Daoy (cell line): ENCODE measurements around the gene FAM110D. TPM values are rescaled to one million over a fixed set of nuclear protein-coding genes. Genes with fewer than 3 reads are reported as not detected.
A peak's percentile ranks its signal among the peaks of the same experiment; 100 is the strongest.

Experiments used
- DNase-seq: peaks from one replicate; pipeline ENCODE4 v3.0.0-alpha.2; 2015; ENCODE audit warnings: low read depth
- total RNA-seq: library from RNA; depleted of rRNA; stranded (reverse); fragments of >200 nt; shearing (Covaris generic); gene quantifications from 2 replicates; pipeline ENCODE4 v1.2.3, GENCODE V29; 2014

FAM110D gene
- total RNA-seq, 1 experiment from 2014 or later: 0.51 TPM

DNA sequence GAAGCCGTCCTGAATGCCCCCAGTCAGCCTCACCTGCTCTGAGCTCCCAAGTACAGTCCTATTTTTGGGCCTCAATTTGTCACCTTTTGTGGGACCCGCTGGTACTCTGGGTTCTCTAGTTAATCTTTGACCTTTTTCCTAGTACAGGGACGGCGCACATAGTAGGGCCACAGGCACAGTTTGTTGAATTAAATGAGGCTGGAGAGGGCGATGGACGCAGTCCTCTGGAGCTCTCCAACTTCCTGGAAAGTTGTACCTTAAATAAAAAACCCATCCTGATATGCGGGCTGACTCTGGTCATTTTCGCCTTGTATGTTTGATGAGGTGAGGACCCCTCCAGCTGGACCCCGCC lies 4.8 kb downstream of the FAM110D start:
- DNase-seq: no peak

DNA sequence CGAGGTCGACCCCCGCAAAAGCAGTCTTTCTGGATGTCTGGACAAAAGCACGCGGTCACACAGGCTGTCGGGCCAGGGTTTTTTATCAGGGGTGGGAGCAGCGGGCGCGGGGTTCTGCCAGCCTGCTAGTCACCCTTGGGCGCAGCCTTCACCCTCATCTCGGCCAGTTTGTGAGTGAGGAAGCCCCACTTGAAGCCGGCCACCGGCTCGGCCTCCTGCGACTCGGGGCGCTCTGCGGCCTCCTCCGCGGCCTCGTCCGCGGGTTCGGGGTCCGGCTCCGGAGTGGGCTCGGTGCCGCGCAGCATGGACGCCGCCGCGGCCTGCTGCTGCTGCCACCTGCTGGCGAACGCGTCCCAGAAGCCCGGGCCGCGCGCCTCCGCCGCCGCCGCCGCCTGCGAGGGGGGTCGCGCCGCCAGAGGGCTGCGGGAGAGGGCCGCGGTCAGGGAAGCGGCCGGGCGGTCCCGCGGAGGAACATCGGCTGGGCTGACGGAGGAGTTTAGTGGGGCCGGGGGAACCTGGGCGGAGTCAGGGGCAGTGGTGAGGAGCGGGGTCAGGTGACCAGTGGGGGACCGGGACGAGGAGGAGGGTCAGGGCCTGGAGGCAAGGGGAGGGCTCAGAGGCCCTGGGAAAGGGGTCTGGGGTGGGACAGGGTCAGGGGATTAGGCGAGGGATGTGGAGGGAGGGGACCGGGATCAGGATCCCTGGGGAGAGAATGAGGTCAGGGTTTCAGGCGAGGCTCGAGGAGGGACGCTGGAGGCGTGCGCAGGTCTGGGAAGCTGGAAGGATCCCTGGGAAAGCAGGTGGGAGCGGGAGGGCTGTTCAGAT lies 5.4 kb downstream of the FAM110D start:
- peak; percentile 56 for DNase-seq

DNA sequence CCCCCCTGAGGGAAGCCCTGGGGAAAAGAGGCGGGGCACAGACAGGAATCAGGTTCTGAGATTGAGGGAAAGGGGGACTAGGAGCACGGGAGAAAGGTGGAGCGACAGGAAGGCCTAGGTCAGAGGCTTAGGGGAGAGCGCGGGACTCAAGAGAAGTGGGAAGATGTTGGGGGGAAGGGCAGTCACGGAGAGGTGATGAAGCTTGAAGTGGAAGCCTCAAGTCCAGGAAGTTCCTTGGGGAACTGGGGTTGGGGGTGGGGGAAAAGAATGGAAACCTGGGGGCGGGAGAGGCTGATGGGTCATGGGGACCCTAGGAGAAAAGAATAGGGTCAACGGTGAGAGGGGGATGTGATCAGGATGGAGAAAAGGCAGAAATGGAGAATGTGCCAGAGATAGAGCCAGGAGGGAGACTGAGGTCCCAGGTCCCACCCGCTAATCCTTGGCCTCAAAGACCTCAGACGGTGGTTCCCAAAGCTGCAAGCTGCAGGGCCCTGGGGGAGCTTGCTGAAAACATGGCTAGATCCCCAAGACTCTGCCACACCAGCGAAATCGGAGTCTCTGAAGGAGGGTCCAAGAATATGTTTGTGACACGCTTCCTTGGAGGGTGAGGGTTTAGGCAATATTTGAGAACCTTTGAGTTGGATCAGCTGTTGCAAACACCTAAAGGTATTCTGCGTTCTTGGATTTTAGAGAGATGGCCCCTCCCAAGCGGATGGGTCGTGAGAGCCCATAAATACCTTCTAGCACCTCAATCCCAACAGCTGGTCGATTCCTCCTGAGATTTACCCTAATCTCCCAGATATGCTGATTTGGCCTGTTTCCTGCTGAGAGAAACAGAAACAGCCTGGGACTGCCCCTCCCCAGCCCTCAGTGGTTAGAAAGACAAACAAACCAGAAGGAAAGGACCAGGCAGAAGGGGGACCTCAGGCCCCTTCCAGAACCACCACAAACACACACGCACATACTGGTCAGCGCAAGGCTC lies 6.3 kb downstream of the FAM110D start:
- DNase-seq: no peak

DNA sequence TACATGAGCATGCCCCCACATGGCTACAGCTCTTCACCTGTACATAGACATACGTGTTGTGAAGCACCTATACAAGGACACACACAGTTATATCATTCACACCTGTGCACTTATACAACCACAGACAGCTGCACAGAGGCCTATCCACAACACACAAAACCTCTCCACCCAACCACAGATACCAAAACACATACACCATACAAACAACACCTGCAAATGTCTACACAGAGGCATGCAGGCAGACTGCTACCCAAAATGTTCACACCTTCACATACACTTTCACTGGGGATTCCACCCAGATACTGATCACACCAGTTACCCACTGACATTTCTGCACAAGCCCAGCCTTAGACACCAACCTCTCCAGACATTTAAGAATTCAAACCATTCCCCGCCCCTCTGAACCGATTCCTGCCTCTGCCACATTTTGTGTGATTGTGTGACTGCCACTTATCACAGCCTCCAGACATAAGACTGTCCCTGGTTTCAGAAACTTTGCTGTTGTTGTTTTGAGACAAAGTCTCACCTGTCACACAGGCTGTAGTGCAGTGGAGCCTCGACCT lies 7.9 kb downstream of the FAM110D start:
- no peak for DNase-seq

DNA sequence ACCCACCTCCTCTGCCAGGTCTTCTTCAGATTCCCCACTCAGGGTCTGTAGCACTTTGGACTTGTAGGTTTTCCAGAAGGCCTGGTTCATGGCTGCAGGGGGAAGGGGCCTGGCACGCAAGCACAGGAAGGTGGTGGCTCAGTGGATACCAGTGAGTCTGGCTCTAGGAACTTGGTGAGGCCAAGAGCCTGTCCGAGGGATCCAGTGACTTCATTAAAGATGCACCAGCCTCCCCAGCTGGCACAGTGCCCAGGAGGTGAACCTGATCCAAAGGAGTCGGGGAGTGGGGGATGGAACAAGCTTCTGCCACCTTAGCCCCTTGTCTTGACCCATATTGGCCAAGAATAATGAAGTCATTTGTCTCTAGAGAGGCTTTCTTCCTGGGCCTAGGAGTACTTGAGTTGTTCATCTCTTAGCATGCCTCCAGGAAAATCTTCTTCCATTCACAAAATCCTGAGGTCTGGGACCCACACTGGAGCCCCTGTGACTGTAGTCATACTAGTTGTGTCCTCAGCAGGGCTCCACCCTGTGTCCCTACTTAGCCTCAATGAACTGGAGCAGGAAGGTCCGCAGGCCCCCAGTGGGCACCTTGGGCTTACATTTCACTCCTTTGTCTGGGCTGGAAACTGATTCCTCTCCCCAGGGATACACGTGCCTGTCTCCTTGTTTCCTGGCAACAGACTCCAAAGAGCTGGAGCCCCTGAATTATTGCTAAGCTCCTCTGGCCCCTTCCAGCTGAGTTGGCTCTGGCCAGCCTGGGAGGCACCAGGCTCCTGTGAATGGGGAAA lies 9.7 kb downstream of the FAM110D start, which contains the start of gene C1orf232:
TSS of gene C1orf232 (minus strand) at position 554 of the 788 bp plus-strand sequence. CDS start at position 90, 464 bp downstream.
- no peak for DNase-seq

DNA sequence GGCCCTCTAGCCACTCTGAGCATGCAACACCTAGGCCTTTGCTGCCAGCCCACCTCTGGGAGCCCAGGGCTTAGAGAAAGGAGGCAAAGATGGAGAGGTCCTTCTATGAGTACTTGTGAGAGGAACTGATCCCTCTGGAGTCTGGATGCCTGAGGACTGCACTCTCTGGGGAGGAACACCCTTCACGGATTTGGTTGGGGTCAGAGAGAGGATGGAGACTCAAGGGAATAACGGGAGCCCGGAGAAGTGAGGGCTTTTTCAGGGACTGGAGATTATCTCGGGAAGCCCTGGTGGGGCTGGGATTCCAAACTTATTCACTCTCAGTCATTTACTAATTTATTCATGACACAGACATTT lies 10.3 kb downstream of the FAM110D start:
- no peak for DNase-seq

DNA sequence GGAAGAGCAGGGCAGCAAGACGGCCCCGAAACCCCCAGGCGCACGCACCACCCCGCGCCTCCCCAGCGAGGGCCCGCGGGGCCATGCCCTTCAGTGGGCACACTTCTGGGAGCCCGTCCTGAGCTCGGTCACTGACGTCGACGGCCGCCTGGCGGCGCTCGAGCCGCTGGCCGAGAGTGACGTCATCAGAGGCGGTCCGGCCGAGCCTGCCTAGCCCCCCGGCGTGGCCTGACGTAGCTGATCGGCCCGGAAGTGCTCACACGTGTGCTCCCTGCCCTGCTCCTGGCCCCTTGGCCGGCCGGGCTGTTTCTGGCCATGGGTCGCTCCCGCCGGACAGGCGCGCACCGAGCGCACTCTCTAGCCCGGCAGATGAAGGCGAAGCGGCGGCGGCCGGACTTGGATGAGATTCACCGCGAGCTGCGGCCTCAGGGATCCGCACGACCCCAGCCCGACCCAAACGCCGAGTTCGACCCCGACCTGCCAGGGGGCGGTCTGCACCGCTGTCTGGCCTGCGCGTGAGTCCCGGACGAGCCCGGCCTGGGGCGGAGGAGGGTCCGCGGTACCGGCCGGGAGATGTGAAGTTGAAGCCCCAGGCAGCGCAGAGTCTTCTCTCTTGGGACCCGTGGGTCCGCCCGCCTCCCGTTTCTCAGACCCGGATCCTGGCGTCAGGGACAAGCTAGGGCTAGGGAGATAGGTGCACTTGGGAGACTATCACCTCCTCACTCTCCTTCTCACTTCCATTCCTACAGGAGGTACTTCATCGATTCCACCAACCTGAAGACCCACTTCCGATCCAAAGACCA lies 11.0 kb downstream of the FAM110D start, which contains the start of gene ZNF593:
TSS of gene ZNF593 (plus strand) at position 240 of the 803 bp plus-strand sequence. CDS start at position 316, 76 bp downstream.
- peak; percentile 96 for DNase-seq

DNA sequence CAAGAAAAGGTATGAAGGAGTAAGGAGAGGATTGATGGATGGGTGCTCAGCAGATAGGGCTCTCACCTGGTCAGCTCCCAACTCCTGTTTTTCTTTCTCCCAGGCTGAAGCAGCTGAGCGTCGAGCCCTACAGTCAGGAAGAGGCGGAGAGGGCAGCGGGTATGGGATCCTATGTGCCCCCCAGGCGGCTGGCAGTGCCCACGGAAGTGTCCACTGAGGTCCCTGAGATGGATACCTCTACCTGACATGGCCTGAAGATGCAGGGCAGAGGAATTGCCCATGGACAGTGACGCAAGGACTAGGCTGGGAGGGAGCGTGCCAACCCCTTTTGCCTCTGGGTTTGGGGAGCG lies 11.6 kb downstream of the FAM110D start:
- no peak for DNase-seq

DNA sequence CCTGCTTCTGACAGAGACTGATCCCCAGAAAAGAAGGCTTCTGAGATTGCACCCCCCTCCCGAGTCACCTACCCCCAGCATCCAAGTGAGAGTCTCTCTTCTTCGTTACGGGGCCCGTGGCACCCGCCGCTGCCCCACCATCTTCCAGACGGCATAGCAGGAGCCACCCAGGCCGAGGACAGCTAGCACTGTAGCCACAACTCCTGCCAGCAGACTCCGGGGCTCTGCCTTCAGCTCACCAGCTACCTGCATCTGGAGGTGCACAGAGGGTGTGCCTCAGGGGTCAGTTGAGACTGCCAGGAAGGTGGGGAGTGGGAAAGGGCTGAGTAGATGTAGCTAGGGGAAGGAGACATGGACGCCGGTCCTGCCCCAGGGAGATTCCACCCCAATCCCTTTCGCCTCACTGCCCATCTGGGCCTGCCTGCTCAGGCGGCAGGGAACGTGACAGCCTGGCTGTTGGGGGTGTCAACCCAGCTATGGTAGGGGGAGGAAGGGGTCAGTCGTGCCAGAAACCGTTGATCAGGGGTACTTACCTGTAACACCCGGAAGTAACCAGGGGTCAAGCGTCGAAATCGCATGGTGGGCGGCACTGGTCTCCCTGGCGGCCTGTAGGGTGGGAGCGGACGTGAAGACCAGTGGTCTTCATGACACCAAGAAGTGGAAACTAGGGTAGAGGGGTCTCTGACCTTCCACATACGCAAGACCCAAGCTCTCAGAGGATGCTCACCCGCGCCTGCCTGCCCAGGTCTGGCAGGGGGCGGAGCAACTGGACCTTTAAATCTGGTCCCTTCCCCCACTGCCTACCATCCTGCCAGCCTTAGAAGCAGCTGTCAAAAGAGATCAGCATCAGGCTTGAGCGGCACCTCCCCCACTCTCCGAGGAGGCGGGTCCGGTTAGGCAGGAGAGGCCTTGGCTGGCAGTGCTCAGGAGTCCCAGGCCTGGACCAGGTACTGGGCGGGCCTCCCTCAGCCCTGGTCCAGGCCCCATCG lies 12.5 kb downstream of the FAM110D start, which contains the start of gene ZNF593OS:
TSS of gene ZNF593OS (minus strand) at position 749 of the 989 bp plus-strand sequence. CDS start at position 578, 171 bp downstream.
- no peak for DNase-seq

DNA sequence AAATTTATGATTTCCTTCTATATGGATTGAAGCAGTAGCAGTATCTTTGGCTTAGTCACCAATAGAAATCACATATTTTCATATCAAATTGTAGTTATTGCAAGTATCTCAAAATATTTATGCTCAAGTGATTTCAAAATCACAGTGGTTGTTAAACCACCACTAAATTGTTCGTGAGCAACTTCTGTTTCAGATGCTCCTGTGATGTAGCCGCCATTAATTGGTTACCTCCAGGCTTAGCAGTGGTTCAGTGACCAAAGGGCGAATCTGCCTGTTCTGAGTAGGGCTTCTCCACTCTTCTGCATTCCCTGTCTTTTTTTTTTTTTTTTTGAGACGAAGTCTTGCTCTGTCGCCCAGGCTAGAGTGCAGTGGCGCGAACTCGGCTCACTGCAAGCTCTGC lies 16.5 kb downstream of the FAM110D start:
- no peak for DNase-seq

DNA sequence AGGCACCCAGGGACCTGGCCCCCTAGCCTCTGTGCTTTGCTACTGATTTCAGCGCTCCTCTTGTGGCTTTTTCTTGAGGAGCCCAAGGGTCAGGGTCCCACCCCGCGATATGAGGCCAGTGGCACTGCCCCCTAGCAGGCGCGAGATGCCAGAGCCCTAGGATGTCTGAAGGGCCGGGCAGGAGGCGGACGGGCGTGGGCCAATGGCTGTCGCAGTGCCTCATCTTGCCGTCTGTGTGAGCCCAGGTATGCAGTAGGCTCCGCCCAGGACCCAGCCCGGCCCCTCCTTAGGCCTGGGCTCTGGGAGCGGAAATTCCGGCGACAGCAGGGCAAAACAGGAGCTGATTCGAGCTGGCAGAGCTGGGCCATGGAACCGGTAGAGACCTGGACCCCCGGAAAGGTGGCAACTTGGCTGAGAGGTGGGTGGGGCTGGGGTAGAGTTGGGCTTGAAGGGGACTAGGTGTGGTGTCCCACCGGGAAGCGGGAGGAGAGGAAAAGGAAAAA lies 18.4 kb downstream of the FAM110D start, which contains the start of gene CNKSR1:
TSS of gene CNKSR1 (plus strand) at position 310 of the 503 bp plus-strand sequence. CDS start at position 367, 57 bp downstream.
- DNase-seq: no peak

DNA sequence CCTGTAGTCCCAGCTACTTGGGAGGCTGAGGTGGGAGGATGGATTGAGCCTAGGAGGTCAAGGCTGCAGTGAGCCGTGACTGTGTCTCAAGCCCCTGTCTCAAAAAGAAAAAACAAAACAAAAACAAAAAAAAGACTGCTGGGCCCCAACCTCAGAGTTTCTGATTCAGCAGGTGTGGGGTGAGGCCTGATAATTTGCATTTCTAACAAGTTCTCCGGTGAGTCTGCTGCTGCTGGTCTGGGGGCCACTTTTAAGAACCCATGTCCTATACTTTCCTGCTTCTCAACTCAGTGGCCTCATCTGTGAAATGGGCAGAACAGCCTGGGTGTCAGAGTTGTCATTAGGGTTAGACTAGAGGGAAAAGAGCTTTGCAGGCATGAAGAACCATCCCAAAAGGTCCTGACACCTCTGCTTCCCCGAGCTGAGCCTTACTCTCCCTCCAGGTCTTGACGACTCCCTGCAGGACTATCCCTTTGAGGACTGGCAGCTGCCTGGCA lies 21.2 kb downstream of the FAM110D start:
- DNase-seq: no peak

DNA sequence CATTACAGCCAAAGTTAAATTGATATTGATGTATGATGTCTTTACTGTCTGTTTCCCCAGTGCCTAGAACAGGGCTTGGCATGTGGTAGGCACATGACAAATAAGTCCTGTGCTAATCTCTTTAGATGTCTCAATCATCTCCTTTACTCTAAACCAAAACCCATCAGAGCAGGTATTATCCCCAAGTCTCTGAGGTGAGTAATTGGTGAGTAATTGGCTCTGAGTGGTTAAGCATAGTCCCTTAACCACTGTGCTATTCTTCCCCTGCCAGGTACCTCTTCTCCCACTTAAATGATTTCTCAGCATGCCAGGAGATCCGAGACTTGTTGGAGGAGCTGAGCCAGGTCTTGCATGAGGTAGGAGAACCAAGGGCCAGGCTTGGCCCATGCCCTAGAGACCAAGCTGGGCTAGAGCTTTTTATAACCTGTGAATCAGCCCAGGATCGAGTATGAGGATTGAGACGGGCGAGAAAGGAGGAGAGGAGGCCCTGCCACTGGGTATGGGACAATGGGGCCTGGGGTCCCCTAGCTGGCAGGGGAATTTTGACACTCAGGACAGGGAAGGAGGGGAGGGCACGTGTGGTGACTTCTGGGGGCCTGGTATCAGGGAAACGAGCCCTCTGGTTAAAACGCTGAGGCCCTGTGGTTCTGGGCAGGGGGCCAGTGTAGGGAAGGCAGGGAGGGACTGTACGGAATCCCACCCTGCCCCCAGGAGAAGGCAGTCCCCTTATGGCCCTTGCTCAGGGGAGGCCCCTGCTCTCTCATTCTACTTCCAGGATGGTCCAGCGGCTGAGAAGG lies 22.9 kb downstream of the FAM110D start:
- DNase-seq: peak; percentile 32

DNA sequence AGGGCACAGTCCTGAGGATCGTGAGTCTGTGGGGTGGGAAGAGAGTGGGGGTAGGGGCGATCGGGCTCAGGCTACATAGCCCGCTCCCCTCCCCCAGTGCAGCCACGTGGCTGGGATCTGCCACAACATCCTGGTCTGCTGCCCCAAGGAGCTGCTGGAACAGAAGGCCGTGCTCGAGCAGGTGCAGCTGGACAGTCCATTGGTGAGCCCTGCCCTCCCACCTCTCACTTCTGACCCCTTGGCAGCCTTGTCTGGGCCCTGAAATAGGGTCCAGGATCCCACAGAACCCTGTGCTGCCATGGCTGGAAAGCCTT lies 23.5 kb downstream of the FAM110D start:
- DNase-seq: no peak

DNA sequence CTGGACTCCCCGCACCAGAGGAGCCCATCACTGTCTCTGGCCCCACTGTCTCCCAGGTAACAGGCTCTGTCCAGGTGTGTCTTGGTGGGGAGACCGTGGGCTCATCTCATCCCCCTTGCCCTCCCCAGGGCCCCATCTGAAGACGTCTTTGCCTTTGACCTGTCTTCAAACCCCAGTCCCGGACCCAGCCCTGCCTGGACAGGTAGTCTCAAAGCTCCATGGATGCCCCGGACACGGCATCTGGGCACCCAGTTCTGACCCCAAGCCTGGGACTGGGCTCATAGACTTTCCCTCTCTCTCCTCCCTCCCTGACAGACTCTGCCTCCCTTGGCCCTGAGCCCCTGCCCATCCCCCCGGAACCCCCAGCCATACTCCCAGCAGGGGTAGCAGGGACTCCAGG lies 25.2 kb downstream of the FAM110D start:
- no peak for DNase-seq

DNA sequence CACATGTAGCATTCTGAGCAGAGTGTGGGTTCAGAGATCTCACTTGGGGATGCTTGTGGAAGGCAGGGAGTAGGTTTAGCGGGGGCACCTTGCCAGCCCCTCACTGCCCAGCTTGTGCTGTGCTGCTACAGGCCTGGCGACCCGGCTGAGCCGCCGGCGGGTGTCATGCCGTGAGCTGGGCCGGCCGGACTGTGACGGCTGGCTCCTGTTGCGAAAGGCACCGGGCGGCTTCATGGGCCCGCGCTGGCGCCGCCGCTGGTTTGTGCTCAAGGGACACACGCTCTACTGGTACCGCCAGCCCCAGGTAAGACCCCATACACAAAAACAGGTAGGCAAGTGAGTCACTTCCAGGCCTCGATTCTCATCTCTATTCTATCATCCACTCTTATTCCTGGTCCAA lies 26.0 kb downstream of the FAM110D start:
- DNase-seq: no peak

DNA sequence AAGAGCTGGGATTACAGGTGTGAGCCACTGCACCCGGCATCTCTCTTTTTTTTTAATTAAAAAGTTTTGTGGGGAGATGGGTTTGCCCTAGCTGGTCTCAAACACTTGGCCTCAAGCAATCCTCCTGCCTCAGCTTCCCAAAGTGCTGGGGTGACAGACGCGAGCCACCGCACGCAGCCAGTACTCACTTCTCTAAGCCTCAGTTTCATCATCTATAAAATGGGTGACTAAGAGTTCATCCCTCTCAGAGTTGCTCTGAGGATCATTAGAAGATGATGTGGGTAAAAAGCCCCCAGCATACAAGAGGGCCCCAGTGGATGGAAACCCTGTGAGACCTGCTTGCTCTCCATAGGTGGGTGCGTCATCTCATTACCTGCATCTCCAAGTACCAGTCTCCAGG lies 29.0 kb downstream of the FAM110D start:
- DNase-seq: no peak

DNA sequence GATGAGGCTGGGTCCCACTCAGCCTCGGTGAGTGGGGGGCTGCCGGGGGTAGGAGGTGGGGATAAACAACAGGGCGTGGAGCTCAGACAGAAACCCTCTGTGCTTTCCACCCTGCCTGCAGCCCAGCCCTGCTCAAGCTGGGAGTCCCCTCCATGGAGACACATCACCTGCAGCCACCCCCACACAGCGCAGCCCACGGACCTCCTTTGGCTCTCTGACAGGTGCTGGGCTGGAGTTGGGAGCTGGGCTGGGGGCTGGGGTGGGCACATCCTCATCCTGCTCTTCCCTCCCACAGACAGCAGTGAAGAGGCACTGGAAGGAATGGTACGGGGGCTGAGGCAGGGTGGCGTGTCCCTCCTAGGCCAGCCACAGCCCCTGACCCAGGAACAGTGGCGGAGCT lies 29.6 kb downstream of the FAM110D start:
- no peak for DNase-seq
